ENCODE measurements around the gene RNF215. TPM values are rescaled to one million over a fixed set of nuclear protein-coding genes. Genes with fewer than 3 reads are reported as not detected.
"Not testable (repeated sequence)": the region's sequence is repeated elsewhere in the genome, so short reads cannot be mapped to it uniquely, and the experiment has no call there.

RNF215 gene
- total RNA-seq, 2 experiments from 2014 or later = 8.5 to 10.5 TPM

DNA sequence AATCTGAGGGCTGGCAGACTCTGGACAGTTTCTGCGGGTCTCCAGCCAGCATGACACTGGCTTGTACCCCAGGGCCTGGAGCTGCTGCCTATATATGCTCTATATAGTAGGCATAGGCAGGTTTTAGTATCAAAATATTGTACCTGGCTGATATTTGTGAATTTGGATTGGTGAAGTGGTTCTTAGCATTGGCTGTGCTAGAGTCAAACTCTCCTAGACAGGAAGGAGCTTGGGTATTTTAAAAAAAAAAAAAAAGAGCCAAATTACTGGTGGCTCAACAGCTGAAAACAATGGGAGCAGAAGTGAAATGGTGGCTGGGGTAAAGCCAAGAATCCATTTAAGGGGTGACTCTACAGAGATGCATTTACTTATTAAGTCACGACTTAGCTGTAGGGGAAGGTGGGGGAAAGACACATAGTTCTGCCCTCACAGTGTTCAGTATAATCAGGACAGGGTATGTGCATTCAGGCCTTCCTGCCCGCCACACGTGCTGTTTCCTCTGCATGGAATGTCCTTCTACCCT is 27.4 kb upstream of the RNF215 start:
- H3K4me3 Mint-ChIP-seq = no peak overlapping the region
- ATAC-seq = no peak

DNA sequence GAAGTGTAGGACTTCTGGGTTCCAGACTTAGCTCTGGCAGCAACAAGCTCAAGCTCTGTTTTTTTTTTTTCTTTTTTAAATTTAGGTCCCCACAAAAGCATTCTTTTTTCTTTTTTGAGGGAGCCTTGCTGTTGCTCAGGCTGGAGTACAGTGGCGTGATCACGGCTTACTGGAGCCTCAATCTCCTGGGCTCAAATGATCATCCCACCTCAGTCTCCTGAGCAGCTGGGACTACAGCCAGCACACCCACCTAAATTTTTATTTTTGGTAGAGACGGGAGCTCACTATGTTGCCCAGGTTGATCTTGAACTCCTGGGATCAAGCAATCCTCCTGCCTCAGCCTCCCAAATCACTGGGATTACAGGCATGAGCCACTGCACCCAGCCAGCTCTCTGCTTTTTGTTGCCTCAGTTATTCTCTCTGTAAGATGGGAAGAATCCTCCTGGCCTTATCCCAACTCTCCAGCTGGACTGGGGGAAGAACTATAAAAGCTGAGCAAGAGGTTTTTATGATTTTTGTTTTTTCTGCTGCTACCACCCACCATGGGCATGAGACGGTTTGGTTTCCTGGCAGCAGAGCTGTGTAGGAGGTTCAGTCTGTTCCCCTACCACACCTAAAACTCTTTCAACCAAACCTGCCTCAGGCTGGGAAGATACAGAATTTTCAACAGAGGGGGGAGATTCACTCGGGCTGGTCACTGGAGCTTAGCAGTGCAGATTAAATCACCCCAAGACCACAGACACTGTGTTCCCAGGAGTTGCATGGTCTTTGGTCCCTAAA is 26.7 kb upstream of the RNF215 start:
- H3K36me3 Mint-ChIP-seq = peaks cover 21% of the 10 kb centered on the region

More for the DNA sequence above, 27.4 kb upstream of the RNF215 start:
- DNase-seq = no peak
- Mint-ChIP-seq H3K27me3 (no peaks in the 10 kb centered on the region), H3K9me3 (ENCODE audit: low read depth) (no peaks in the 10 kb centered on the region), H3K36me3 (peaks cover 21% of the 10 kb centered on the region), H3K27ac (no peak overlapping the region), H3K4me1 (peaks cover 12% of the 10 kb centered on the region)
- CTCF ChIA-PET = interaction anchor here (0.6 to 2.8 kb wide), 4 partner anchors 11 to 127 kb away, joined by 3 to 17 read pairs (median 4); partner anchors contain the start of gene MTFP1

DNA sequence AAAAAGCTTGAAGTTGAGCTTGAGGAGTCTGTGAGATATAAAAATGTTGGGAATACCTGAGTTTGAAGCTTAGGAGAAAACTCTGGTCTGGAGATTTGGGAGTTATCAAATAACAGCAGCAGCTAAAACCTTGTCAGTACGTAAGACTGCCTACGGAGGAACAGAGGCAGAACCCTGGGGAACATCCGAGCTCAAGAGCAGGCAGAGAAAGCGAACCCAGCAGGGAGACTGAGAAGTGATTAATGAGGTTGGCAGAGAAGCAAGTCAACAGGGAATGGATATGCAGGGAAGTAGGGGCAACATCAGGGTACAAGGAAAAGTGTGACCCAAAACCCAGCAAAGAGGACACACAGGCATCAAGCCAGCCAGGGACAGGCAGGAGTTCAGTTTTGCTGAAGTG is 25.8 kb upstream of the RNF215 start:
- Mint-ChIP-seq H3K27me3 (no peaks in the 10 kb centered on the region), H3K4me1 (peaks cover 20% of the 10 kb centered on the region), H3K4me3 (no peak overlapping the region), H3K36me3 (peaks cover 18% of the 10 kb centered on the region), H3K27ac (no peak overlapping the region), H3K9me3 (ENCODE audit: low read depth) (no peaks in the 10 kb centered on the region)
- CTCF ChIA-PET = interaction anchor here (0.7 to 2.8 kb wide), 5 partner anchors 10 to 127 kb away, joined by 3 to 17 read pairs (median 4); partner anchors contain the start of gene MTFP1
- ATAC-seq (no peak), DNase-seq (no peak)

More for the DNA sequence above, 26.7 kb upstream of the RNF215 start:
- Mint-ChIP-seq H3K27me3 (no peaks in the 10 kb centered on the region), H3K4me1 (peaks cover 13% of the 10 kb centered on the region), H3K9me3 (ENCODE audit: low read depth) (no peaks in the 10 kb centered on the region), H3K27ac (no peak overlapping the region), H3K4me3 (no peak overlapping the region)
- no peak for ATAC-seq
- CTCF ChIA-PET = interaction anchor here (0.6 to 2.8 kb wide), 6 partner anchors 11 to 128 kb away, joined by 3 to 17 read pairs (median 4); partner anchors contain the start of gene MTFP1
- DNase-seq = no peak

GRCh38 chr22:30411780-30412179 is 24.6 kb upstream of the RNF215 start:
- CTCF ChIA-PET = interaction anchor here (1.5 to 2.3 kb wide), 2 partner anchors 13 to 124 kb away, joined by 5 to 10 read pairs; partner anchors contain the start of genes CASTOR1 and MTFP1
- no peak overlapping the region for H3K4me3 Mint-ChIP-seq
- H3K27me3 Mint-ChIP-seq = no peaks in the 10 kb centered on the region
- no peak overlapping the region for H3K27ac Mint-ChIP-seq
- H3K4me1 Mint-ChIP-seq = peaks cover 20% of the 10 kb centered on the region
- DNase-seq (no peak), ATAC-seq (no peak)
- no peaks in the 10 kb centered on the region for H3K9me3 Mint-ChIP-seq (ENCODE audit: low read depth)
- H3K36me3 Mint-ChIP-seq = peaks cover 19% of the 10 kb centered on the region

GRCh38 chr22:30408388-30409102 is 21.3 kb upstream of the RNF215 start:
- no peaks in the 10 kb centered on the region for H3K9me3 Mint-ChIP-seq (ENCODE audit: low read depth)
- ATAC-seq (no peak), DNase-seq (no peak)
- H3K4me3 Mint-ChIP-seq = no peak overlapping the region
- CTCF ChIA-PET = interaction anchor here (1.2 to 1.6 kb wide), 2 partner anchors 17 to 21 kb away, joined by 3 read pairs; no protein-coding TSS in a partner anchor
- H3K27me3 Mint-ChIP-seq = no peaks in the 10 kb centered on the region
- peaks cover 9% of the 10 kb centered on the region for H3K36me3 Mint-ChIP-seq
- H3K4me1 Mint-ChIP-seq = peaks cover 7% of the 10 kb centered on the region
- H3K27ac Mint-ChIP-seq = no peak overlapping the region

DNA sequence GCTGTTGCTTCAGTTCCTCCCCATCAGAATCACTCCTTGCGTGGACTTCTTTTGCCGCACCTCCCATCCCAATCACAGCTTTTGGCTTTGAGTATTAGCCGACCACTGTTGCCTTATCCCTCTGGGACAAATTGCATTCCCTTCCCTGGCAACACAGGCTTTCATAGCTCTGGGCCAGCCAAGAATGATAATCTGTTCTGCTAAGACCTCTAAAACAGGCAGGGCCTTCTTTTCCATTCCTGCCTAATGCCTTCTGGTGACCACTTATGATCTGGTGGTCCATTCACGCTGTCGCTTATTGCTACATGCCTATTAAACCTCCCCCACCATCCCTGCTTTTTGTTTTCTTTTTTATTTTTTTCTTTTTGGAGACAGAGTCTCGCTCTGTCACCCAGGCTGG is 19.2 kb upstream of the RNF215 start:
- peaks cover 7% of the 10 kb centered on the region for H3K4me1 Mint-ChIP-seq
- H3K4me3 Mint-ChIP-seq = no peak overlapping the region
- CTCF ChIA-PET = interaction anchor here (0.8 to 2.5 kb wide), 5 partner anchors 15 to 20 kb away, joined by 3 to 5 read pairs (median 4); partner anchors contain the start of gene RNF215
- peaks cover 3% of the 10 kb centered on the region for H3K36me3 Mint-ChIP-seq
- DNase-seq (no peak), ATAC-seq (no peak)
- no peaks in the 10 kb centered on the region for H3K9me3 Mint-ChIP-seq (ENCODE audit: low read depth)
- no peak overlapping the region for H3K27ac Mint-ChIP-seq
- H3K27me3 Mint-ChIP-seq = no peaks in the 10 kb centered on the region

- Mint-ChIP-seq H3K4me3 (no peak overlapping the region), H3K4me1 (peaks cover 7% of the 10 kb centered on the region)
Measured at GRCh38 chr22:30405731-30406130, 18.5 kb upstream of the RNF215 start.

GRCh38 chr22:30404307-30404706 is 17.1 kb upstream of the RNF215 start:
- Mint-ChIP-seq H3K4me3 (no peak overlapping the region), H3K4me1 (peaks cover 7% of the 10 kb centered on the region), H3K27me3 (no peaks in the 10 kb centered on the region), H3K36me3 (peaks cover 3% of the 10 kb centered on the region), H3K9me3 (ENCODE audit: low read depth) (no peaks in the 10 kb centered on the region), H3K27ac (no peak overlapping the region)
- CTCF ChIA-PET = interaction anchor here (1.4 kb wide), 1 partner anchor 8 kb away, joined by 3 read pairs; the partner anchor contains the start of gene SEC14L2
- ATAC-seq = no peak
- DNase-seq = no peak

More at GRCh38 chr22:30405731-30406130, 18.5 kb upstream of the RNF215 start:
- no peaks in the 10 kb centered on the region for H3K27me3 Mint-ChIP-seq
- H3K36me3 Mint-ChIP-seq = peaks cover 3% of the 10 kb centered on the region
- H3K27ac Mint-ChIP-seq = no peak overlapping the region
- ATAC-seq (no peak), DNase-seq (no peak)
- CTCF ChIA-PET = interaction anchor here (0.9 to 2.5 kb wide), 7 partner anchors 9 to 79 kb away, joined by 3 to 5 read pairs (median 3); partner anchors contain the start of genes RNF215 and SEC14L2
- no peaks in the 10 kb centered on the region for H3K9me3 Mint-ChIP-seq (ENCODE audit: low read depth)

DNA sequence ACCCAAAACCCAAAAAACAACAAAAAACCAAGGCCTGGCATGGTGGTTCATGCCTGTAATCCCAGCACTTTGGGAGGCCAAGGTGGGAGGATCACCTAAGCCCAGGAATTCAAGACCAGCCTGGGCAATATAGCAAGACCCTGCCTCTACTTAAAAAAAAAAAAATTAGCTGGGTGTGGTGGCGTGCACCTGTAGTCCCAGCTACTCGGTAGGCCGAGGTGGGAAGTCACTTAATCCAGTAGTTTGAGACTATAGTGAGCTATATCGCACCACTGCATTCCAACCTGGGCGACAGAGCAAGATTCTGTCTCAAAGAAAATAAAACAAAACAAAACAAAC is 15.5 kb upstream of the RNF215 start:
- not testable (repeated sequence) for H3K4me3 Mint-ChIP-seq; H3K27ac Mint-ChIP-seq; H3K36me3 Mint-ChIP-seq; ATAC-seq; H3K9me3 Mint-ChIP-seq (ENCODE audit: low read depth); H3K27me3 Mint-ChIP-seq; DNase-seq
- H3K4me1 Mint-ChIP-seq = peaks cover 12% of the 10 kb centered on the region
- CTCF ChIA-PET = interaction anchor here (1.4 to 3.8 kb wide), 2 partner anchors 11 to 77 kb away, joined by 3 to 21 read pairs; no protein-coding TSS in a partner anchor

- no peak overlapping the region for H3K27ac Mint-ChIP-seq
- CTCF ChIA-PET = interaction anchor here (1.4 to 3.8 kb wide), 2 partner anchors 11 to 78 kb away, joined by 3 to 21 read pairs; no protein-coding TSS in a partner anchor
- peaks cover 13% of the 10 kb centered on the region for H3K27me3 Mint-ChIP-seq
- H3K36me3 Mint-ChIP-seq = peaks cover 3% of the 10 kb centered on the region
- ATAC-seq (no peak), DNase-seq (no peak)
- H3K4me1 Mint-ChIP-seq = peaks cover 13% of the 10 kb centered on the region
- H3K4me3 Mint-ChIP-seq = no peak overlapping the region
- no peaks in the 10 kb centered on the region for H3K9me3 Mint-ChIP-seq (ENCODE audit: low read depth)
Measured at GRCh38 chr22:30402028-30402765, 15.0 kb upstream of the RNF215 start.

DNA sequence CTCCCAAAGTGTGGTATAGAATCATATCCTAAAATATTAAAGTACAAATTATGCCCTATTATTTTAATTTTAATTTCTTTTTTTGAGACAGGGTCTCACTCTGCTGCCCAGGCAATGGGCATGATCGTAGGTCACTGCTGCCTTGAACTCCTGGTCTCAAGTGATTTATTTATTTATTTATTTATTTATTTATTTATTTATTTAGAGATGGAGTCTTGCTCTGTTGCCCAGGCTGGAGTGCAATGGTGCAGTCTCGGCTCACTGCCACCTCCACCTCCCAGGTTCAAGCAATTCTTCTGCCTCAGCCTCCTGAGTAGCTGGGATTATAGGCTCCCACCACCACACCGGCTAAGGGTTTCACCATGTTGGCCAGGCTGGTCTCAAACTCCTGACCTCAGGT is 13.8 kb upstream of the RNF215 start:
- not testable (repeated sequence) for ATAC-seq; H3K27ac Mint-ChIP-seq; H3K36me3 Mint-ChIP-seq; H3K4me3 Mint-ChIP-seq; H3K9me3 Mint-ChIP-seq (ENCODE audit: low read depth); DNase-seq
- H3K27me3 Mint-ChIP-seq = peaks cover 22% of the 10 kb centered on the region
- peaks cover 19% of the 10 kb centered on the region for H3K4me1 Mint-ChIP-seq
- CTCF ChIA-PET = interaction anchor here (1.4 to 3.8 kb wide), 2 partner anchors 10 to 79 kb away, joined by 3 to 21 read pairs; no protein-coding TSS in a partner anchor

DNA sequence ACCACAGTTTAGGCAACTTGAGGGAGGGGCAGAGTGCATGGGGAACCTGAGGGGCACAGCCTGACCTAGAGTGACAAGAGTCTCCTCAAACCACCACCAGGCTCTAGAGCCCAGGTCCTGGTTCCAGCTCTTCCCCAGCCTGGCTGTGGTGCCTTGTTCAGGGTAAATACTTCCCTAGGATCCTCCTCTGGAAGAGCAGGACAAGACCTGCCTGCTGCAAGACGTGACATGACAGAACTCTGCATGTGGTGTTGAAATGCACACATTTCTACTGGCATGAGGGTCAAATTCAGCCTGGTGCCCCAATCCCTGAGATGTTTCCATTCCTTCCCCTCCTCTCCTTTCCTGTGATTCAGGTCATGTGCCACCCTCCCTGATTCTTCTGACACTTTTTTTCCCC is 12.9 kb upstream of the RNF215 start:
- no peak overlapping the region for H3K27ac Mint-ChIP-seq
- H3K36me3 Mint-ChIP-seq = no peaks in the 10 kb centered on the region
- CTCF ChIA-PET = interaction anchor here (0.9 to 21.5 kb wide), 3 partner anchors 9 to 114 kb away, joined by 3 to 508 read pairs (median 21); partner anchors contain the start of gene CASTOR1
- peaks cover 20% of the 10 kb centered on the region for H3K4me1 Mint-ChIP-seq
- no peak overlapping the region for H3K4me3 Mint-ChIP-seq
- no peak for ATAC-seq
- H3K9me3 Mint-ChIP-seq (ENCODE audit: low read depth) = no peaks in the 10 kb centered on the region
- peaks cover 27% of the 10 kb centered on the region for H3K27me3 Mint-ChIP-seq
- DNase-seq = no peak
